Omental fat pad (tissue), 4 donors: ENCODE measurements around the gene CDC42BPB. TPM values are rescaled to one million over a fixed set of nuclear protein-coding genes. Genes with fewer than 3 reads are reported as not detected.

Source experiments
- ATAC-seq: fragments of 150-250 bp; one replicate; pipeline ENCODE4 v1.9.1; 2016; ENCODE audit warnings: mild to moderate bottlenecking, moderate library complexity; ENCODE audit not compliant: low FRiP score
- DNase-seq: peaks from one replicate; pipeline ENCODE4 v3.0.0-alpha.2; 2019; ENCODE audit warnings: low spot score
- total RNA-seq, 4 donors: library from RNA; depleted of rRNA; stranded (reverse); fragments of >200 nt; gene quantifications; one replicate each; pipeline ENCODE4 v1.1.0, GENCODE V29; 2016
- TF ChIP-seq, protein P1 (sequence below), 3 donors: fragments of 450-650 bp; IDR thresholded peaks; one replicate each; pipeline ENCODE4 v1.5.1; 2016 to 2017; ENCODE audit warnings: antibody characterized with exemption in 3 of 3, mild to moderate bottlenecking in 3 of 3, moderate library complexity in 2 of 3

The CDC42BPB gene
- total RNA-seq, 4 donors from 2014 or later, result 63.7 to 131 (median 113) TPM

- TF ChIP-seq, protein P1, sequence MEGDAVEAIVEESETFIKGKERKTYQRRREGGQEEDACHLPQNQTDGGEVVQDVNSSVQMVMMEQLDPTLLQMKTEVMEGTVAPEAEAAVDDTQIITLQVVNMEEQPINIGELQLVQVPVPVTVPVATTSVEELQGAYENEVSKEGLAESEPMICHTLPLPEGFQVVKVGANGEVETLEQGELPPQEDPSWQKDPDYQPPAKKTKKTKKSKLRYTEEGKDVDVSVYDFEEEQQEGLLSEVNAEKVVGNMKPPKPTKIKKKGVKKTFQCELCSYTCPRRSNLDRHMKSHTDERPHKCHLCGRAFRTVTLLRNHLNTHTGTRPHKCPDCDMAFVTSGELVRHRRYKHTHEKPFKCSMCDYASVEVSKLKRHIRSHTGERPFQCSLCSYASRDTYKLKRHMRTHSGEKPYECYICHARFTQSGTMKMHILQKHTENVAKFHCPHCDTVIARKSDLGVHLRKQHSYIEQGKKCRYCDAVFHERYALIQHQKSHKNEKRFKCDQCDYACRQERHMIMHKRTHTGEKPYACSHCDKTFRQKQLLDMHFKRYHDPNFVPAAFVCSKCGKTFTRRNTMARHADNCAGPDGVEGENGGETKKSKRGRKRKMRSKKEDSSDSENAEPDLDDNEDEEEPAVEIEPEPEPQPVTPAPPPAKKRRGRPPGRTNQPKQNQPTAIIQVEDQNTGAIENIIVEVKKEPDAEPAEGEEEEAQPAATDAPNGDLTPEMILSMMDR (IDR thresholded peaks at IDR 0.05), result no peak
- DNase-seq (no peak), ATAC-seq (no peak)
These were observed 101.5 kb downstream of the CDC42BPB start for GRCh38 chr14:102955636-102956408.

GRCh38 chr14:102954081-102954789 is 103.1 kb downstream of the CDC42BPB start:
- ATAC-seq, result no peak
- no peak for DNase-seq
- TF ChIP-seq, protein P1 (IDR thresholded peaks at IDR 0.05), result no peak

GRCh38 chr14:102953100-102953499 is 104.2 kb downstream of the CDC42BPB start:
- ATAC-seq, result peak; percentile 22
- TF ChIP-seq, protein P1 (IDR thresholded peaks at IDR 0.05), result no peak
- no peak for DNase-seq

DNA sequence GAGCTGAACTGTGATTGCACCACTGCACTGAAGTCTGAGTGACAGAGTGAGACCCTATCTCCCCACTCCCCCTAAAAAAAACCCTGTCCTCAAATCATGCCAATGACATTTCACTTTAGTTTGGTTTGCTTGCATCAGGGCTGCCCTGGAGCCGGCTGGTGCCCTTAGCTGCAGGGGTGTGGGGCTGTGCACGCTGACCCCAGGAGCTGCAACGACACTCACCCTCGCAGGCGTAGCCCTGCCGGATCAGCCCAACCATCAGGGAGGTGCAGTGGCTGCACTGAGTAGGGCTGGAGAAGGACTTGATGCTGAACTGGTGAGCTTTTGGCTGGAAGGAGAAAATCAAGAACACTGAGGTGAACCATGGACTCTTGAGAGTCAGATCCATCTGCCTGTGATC is 105.1 kb downstream of the CDC42BPB start:
- TF ChIP-seq, protein P1 (IDR thresholded peaks at IDR 0.05), result no peak
- ATAC-seq (no peak), DNase-seq (no peak)

- DNase-seq, result no peak
- TF ChIP-seq, protein P1 (IDR thresholded peaks at IDR 0.05), result no peak
- ATAC-seq, result no peak
These were observed 105.5 kb downstream of the CDC42BPB start for GRCh38 chr14:102951799-102952198.

GRCh38 chr14:102951034-102951433 is 106.3 kb downstream of the CDC42BPB start:
- no peak for DNase-seq
- no peak for ATAC-seq

More at GRCh38 chr14:102951034-102951433, 106.3 kb downstream of the CDC42BPB start:
- TF ChIP-seq, protein P1 (IDR thresholded peaks at IDR 0.05), result no peak
